Right cardiac atrium (tissue), 5 donors: ENCODE measurements around the gene RALGAPA1. TPM values are rescaled to one million over a fixed set of nuclear protein-coding genes. Genes with fewer than 3 reads are reported as not detected.

Source experiments
- ATAC-seq, 2 donors: fragments of 200-7000 bp; cut with Tn5 transposase; one replicate each; pipeline versions ENCODE4 v1.8.0 to v1.9.1; 2020; ENCODE audit warnings: moderate library complexity in 2 of 2, mild to moderate bottlenecking in 1 of 2
- DNase-seq, 3 donors: peaks; one replicate each; pipeline ENCODE4 v3.0.0-alpha.2; 2020
- H3K27ac ChIP-seq: one replicate; pipeline ENCODE4 v1.5.1; 2013; ENCODE audit warnings: mild to moderate bottlenecking, low read length, control low read depth, moderate library complexity
- H3K27me3 ChIP-seq: one replicate; pipeline ENCODE4 v1.6.1; 2013; ENCODE audit not compliant: control insufficient read depth, insufficient read depth
- H3K4me1 ChIP-seq: one replicate; pipeline ENCODE4 v1.6.1; 2013; ENCODE audit warnings: low read length; ENCODE audit not compliant: control insufficient read depth, insufficient read depth
- H3K4me3 ChIP-seq: one replicate; pipeline ENCODE4 v1.5.1; 2013; ENCODE audit warnings: low read length, control low read depth
- H3K9me3 ChIP-seq: one replicate; pipeline ENCODE4 v1.6.1; 2013; ENCODE audit warnings: low read length; ENCODE audit not compliant: control insufficient read depth
- WGBS: extraction: QIAGEN DNeasy Blood & Tissue Kit; methylation state at CpG from one replicate; pipeline ENCODE4 v1.1.7; 2013; 5-methylcytosine and 5-hydroxymethylcytosine counted together
- intact Hi-C, 4 donors: fragments of 100-400 bp; cut with DNase I; formaldehyde crosslinking; loops; one replicate each; pipeline versions ENCODE4 v1.11.0 to v1.14.0; 2022 to 2023
- polyA plus RNA-seq: library from polyadenylated mRNA; stranded (reverse); fragments of 200-250 nt; gene quantifications from one replicate; pipeline ENCODE4 v1.2.3, GENCODE V29; 2013
- total RNA-seq, 4 donors: library from RNA; stranded (reverse); fragmentation: NEBNext Ultra II Directional; extraction: Animal tissue kit (Norgen Biotek cat#: 25700); gene quantifications; one replicate each; pipeline ENCODE4 v1.2.1, GENCODE V29; 2021
- donor health status: healthy with polysubstance abuse.
- donor health status: DM: no; HTN: yes; CAD: no.
- donor health status: DM: no; HTN: no; CAD: no.
- donor health status: DM: no; HTN: yes; CAD: no; lungs with severe emphysema.
- donor health status: DM: yes; HTN: yes; CAD: no.

The RALGAPA1 gene
- total and polyA plus RNA-seq, 5 donors = 11.6 to 47.4 (median 40.7) TPM

DNA sequence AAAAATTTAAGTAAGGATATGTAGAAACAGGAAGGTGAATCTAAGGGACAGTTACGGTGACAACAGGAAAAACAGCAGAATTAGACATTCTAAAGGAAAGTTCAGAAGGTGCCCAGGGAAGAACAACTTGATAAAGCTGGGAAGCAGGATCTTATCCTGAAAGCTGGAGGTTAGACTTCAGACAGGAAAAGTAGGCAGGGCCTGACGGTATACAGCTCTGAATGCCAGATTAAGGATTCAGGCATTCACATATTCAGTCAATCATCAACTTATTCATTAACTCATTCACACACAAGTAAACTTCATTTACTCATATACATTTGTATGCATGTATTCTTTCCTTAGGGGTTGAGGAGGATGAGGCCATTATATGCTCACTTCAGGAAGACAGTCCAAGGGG lies 81.3 kb downstream of the RALGAPA1 start:
- 73% methylated on average over 2 of the region's 2 CpGs for WGBS
- intact Hi-C loops = no loop called here
- Histone ChIP-seq H3K4me1 (no peaks in the 10 kb centered on the region), H3K4me3 (no peak overlapping the region), H3K27me3 (no peaks in the 10 kb centered on the region), H3K9me3 (no peaks in the 10 kb centered on the region), H3K27ac (no peak overlapping the region)
- no peak for ATAC-seq
- DNase-seq = no peak

DNA sequence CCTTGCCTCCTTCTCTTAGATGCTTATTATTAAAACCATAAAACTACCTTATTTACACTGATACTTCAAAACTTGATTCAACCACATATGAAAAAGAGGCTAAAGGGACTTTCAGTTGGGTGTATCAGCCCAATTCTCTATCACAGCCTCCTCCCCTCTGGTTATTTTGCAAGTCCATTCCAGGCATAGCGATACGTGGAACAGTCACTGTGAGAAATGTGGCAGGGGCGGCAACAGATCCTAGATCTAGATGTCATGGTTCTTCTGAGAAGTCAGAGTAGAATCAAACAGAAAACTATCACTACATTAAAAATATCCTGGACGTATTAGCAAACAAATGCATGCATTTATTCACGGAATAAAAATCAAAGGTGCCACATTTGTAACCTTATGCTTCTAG lies 83.2 kb downstream of the RALGAPA1 start:
- Histone ChIP-seq H3K27me3 (no peaks in the 10 kb centered on the region), H3K9me3 (no peaks in the 10 kb centered on the region), H3K4me3 (no peak overlapping the region), H3K4me1 (no peaks in the 10 kb centered on the region), H3K27ac (no peak overlapping the region)
- DNase-seq = no peak
- 97% methylated on average over 5 of the region's 5 CpGs for WGBS
- intact Hi-C loops = no loop called here
- no peak for ATAC-seq

DNA sequence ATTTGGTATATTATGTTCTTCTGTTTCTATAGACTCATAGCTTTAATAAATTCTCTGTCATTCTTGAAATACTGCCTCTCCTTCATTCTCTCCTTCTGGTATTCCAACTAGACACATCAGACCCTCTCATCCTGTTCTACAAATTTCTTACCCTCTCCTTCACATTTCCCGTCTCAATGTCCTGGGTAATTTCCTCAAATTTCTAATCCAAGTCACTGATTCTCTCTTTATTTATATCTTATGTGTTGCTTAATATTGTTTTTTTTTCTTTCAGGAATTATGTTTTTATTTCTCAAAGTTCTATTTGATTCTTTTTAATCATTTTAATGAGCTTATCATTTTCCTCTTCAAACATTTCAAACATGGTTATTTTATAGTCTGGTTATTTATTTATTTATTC lies 94.0 kb downstream of the RALGAPA1 start:
- Histone ChIP-seq H3K4me3 (no peak overlapping the region), H3K27me3 (no peaks in the 10 kb centered on the region), H3K27ac (no peak overlapping the region), H3K4me1 (no peaks in the 10 kb centered on the region), H3K9me3 (no peaks in the 10 kb centered on the region)
- intact Hi-C loops = no loop called here
- ATAC-seq (no peak), DNase-seq (no peak)
- WGBS = 100% methylated on average over 1 of the region's 1 CpG

DNA sequence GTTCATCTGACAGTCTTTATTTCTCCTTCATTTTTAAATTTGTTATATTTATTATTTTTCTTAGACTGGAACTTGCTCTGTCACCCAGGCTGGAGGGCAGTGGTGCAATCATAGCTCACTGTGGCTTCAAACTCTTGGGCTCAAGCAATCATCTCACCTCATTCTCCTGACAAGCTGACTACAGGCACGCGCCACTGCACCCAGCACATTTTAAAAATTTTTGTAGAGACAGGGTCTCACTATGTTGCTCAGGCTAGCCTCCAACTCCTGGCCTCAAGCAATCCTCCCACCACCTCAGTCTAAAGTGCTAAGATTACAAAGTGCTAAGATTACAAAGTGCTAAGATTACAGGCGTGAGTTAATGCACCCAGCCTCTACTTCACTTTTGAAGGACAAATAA lies 96.6 kb downstream of the RALGAPA1 start:
- ATAC-seq (no peak), DNase-seq (no peak)
- H3K4me1 ChIP-seq = no peaks in the 10 kb centered on the region
- no peak overlapping the region for H3K27ac ChIP-seq
- H3K27me3 ChIP-seq = no peaks in the 10 kb centered on the region
- 64% methylated on average over 3 of the region's 3 CpGs for WGBS
- H3K9me3 ChIP-seq = no peaks in the 10 kb centered on the region
- H3K4me3 ChIP-seq = no peak overlapping the region
- intact Hi-C loops = no loop called here

DNA sequence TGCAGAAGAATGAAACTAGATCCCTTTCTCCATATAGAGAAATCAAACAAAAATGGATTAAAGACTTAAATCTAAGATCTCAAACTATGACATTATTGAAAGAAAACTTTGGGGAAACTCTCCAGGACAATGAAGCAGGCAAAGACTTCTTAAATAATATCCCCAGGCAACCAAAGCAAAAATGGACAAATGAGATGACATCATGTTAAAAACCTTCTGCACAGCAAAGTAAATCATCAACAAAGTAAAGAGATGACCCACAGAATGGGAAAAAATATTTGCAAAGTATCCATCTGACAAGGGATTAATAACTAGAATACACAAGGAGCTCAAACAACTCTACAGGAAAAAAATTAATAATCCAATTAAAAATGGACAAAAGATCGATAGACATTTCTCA lies 101.0 kb downstream of the RALGAPA1 start:
- H3K27ac ChIP-seq = no peak overlapping the region
- ATAC-seq (no peak), DNase-seq (no peak)
- intact Hi-C loops = no loop called here
- no peaks in the 10 kb centered on the region for H3K4me1 ChIP-seq
- no peaks in the 10 kb centered on the region for H3K27me3 ChIP-seq
- 99% methylated on average over 1 of the region's 1 CpG for WGBS
- no peak overlapping the region for H3K4me3 ChIP-seq
- H3K9me3 ChIP-seq = no peaks in the 10 kb centered on the region

DNA sequence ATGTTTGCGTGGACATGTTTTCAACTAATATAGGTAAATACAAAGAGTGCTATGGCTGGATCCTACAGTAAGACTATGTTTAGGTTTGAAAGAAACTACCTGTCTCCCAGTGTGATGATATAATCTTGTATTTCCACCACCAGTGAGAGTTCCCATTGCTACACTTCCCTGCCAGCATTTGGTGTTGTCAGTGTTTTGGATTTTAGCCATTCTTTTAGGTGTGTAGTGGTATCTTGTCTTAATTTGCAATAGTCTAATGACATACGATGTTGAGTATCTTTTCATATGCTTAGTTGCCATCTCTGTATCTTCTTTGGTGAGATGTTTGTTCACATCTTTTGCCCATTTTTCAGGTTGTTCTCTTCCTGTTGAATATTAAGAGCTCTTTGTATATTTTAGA lies 103.5 kb downstream of the RALGAPA1 start:
- Histone ChIP-seq H3K4me1 (no peaks in the 10 kb centered on the region), H3K27me3 (no peaks in the 10 kb centered on the region), H3K9me3 (no peaks in the 10 kb centered on the region), H3K4me3 (no peak overlapping the region), H3K27ac (no peak overlapping the region)
- DNase-seq = no peak
- 98% methylated on average over 2 of the region's 2 CpGs for WGBS
- intact Hi-C loops = no loop called here
- no peak for ATAC-seq

DNA sequence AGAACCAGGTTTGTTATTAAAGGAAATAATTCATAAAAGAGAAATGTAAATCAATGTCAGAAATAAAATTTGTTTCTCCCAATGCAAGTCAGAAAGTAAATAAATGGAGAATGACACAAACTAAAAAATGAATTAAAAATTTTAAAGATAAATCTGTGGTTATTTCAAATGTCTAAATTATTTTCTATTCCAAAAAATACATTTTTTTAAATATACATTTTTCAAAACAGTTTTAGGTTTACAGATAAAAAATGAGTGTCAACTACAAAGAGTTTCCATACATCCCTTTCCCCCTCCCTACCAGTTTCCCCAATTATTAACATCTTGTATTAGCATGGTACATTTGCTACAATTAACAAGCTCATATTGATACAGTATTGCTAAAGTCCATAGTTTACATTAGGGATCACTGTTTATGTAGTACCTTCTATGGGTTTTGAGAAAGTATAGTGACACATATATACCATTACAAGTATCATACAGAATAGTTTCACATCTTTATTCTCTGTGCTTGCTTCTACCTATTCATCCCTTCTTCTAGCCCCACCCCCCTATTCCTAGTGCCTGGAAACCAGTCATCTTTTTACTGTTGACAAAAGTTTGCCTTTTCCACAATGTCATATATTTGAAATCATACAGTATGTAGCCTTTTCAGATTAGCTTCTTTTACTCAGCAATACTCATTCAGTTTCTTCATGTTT lies 104.2 kb downstream of the RALGAPA1 start:
- H3K4me1 ChIP-seq = no peaks in the 10 kb centered on the region
- intact Hi-C loops = no loop called here

DNA sequence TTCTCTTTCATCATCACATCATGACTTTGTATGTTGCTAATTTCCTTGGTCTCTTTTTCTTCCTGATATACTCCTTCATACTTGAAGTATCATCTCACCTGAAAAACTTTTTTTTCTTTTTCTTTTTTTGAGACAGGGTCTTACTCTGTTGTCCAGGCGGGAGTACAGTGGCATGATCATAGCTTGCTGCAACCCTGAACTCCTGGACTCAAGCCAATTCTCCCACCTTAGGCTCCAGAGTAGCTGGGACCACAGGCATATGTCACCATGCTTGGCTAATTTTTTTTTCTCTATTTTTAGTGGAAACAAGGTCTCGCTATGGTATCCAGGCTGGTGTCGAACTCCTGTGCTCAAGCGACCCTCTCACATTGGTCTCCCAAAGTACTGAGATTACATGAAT lies 107.6 kb downstream of the RALGAPA1 start:
- intact Hi-C loops = no loop called here
- Histone ChIP-seq H3K27me3 (no peaks in the 10 kb centered on the region), H3K4me1 (no peaks in the 10 kb centered on the region), H3K27ac (no peak overlapping the region), H3K4me3 (no peak overlapping the region), H3K9me3 (no peaks in the 10 kb centered on the region)
- 98% methylated on average over 4 of the region's 4 CpGs for WGBS
- ATAC-seq (no peak), DNase-seq (no peak)

More for the DNA sequence above, 104.2 kb downstream of the RALGAPA1 start:
- ATAC-seq (no peak), DNase-seq (no peak)
- no peak overlapping the region for H3K27ac ChIP-seq
- H3K9me3 ChIP-seq = no peaks in the 10 kb centered on the region
- no peaks in the 10 kb centered on the region for H3K27me3 ChIP-seq
- no peak overlapping the region for H3K4me3 ChIP-seq

DNA sequence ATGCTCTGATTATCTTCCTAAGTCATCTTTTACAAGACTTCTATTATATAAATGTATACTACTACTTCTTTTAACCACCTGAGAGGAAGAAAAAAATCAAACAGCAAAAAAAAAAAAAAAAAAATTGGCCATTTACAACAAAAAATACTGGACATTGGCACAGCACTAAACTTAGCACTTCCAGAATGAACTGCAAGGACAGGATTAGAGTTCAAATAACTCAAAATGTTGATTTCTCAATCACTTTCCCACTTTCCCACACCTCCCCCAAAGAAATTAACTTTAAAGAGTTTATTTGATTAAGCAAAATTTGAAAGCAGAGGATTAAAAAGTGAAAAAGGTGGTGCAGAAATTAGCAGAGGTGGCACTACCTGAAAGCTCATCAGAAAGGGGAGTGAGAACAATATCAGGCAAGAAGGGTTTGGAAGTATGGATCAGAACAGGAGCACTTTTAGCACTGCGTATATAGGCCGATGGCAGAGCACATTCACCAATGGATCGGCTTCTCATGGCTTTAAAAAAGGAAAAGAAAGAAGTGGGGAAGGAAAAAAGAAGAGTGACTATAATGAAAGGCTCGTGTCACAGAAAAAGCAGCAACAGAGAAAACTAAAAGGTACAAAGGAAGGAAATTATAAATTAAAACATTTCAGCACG lies 109.2 kb downstream of the RALGAPA1 start:
- ATAC-seq = no peak
- no peak overlapping the region for H3K4me3 ChIP-seq
- H3K9me3 ChIP-seq = no peaks in the 10 kb centered on the region
- no peak for DNase-seq
- intact Hi-C loops = no loop called here
- WGBS = 94% methylated on average over 5 of the region's 5 CpGs
- H3K27me3 ChIP-seq = no peaks in the 10 kb centered on the region
- H3K27ac ChIP-seq = no peak overlapping the region
- no peaks in the 10 kb centered on the region for H3K4me1 ChIP-seq

DNA sequence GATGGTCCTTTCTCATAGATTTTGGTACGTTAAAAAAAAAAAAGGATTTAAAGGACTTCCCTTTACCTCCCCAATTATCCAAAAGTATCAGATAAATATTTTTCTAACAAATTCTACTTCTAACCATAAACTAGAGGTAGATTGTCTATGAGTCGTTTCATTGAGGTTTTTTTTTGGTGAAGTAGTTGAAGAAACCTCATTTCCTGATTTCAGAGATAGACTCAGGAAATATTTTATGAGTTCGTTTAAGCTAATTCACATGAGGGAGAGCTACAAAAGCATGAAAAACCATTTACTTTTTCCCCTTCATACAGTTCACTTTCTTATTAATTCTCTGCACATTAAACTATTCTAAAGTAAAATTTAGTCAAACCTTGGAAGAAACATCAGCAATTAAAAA lies 112.5 kb downstream of the RALGAPA1 start:
- ATAC-seq (no peak), DNase-seq (no peak)
- 61% methylated on average over 3 of the region's 3 CpGs for WGBS
- Histone ChIP-seq H3K27me3 (no peaks in the 10 kb centered on the region), H3K4me3 (no peak overlapping the region), H3K4me1 (no peaks in the 10 kb centered on the region), H3K9me3 (no peaks in the 10 kb centered on the region), H3K27ac (no peak overlapping the region)
- intact Hi-C loops = no loop called here

DNA sequence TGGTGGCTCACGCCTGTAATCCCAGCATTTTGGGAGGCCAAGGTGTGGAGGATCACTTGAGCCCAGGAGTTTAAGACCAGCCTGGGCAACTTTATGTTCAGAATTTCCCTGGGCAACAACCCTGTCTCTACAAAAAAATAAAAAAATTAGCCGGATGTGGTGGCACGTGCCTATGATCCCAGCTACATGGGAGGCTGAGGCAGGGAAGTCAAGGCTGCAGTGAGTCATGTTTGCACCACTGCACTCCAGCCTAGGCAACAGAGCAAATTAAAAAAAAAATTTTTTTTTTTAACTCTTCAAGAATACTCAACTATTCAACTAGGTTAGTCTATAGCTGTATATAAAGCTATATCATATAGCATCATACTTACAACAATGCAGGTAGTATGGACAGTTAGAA lies 113.0 kb downstream of the RALGAPA1 start:
- Histone ChIP-seq H3K9me3 (no peaks in the 10 kb centered on the region), H3K27me3 (no peaks in the 10 kb centered on the region), H3K27ac (no peak overlapping the region), H3K4me1 (no peaks in the 10 kb centered on the region), H3K4me3 (no peak overlapping the region)
- intact Hi-C loops = no loop called here
- DNase-seq = no peak
- no peak for ATAC-seq
- 96% methylated on average over 3 of the region's 3 CpGs for WGBS

DNA sequence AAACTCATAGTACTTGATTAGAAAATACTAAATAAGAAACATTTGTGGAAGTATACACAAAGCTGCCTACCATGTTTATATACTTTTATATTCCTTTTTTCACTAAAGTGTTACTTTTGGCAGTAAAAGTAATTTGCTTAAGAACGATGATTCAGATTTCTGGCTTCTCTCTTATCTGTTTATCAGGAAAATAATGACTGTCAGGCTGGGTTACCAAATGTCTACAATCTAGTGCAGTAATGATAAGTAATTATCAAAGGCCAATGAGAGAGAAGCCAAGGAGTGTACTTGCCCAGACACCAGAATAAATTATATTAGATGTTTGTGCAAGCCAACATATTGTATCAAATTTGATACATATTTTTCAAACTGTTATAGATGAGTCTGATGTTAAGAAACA lies 113.4 kb downstream of the RALGAPA1 start:
- intact Hi-C loops = no loop called here
- Histone ChIP-seq H3K4me3 (no peak overlapping the region), H3K9me3 (no peaks in the 10 kb centered on the region), H3K27ac (no peak overlapping the region), H3K4me1 (no peaks in the 10 kb centered on the region), H3K27me3 (no peaks in the 10 kb centered on the region)
- ATAC-seq (no peak), DNase-seq (no peak)
- WGBS = 46% methylated on average over 1 of the region's 1 CpG
